ENCODE measurements around the gene DENND4B.
A peak's percentile ranks its signal among the peaks of the same experiment; 100 is the strongest.

DENND4B gene

GRCh38 chr1:153881751-153882150 is 64.8 kb downstream of the DENND4B start:
- no peak for DNase-seq (ENCODE audit: low read depth)

- peak; percentile 5 for DNase-seq (ENCODE audit: low read depth)
These were observed 65.6 kb downstream of the DENND4B start for GRCh38 chr1:153880962-153881361.

- no peak for DNase-seq (ENCODE audit: low read depth)
These were observed 66.5 kb downstream of the DENND4B start for GRCh38 chr1:153880024-153880423.

Measured in stimulated activated CD8-positive, alpha-beta memory T cell treated with anti-CD3 and anti-CD28 coated beads, Interleukin-4, amount 100 ng/mL, for 24 hours (primary cell).